GM18507 (cell line): ENCODE results near the gene PRRT4.

Experiments used
- DNase-seq: peaks from one replicate; pipeline ENCODE4 v3.0.0; 2011; ENCODE audit warnings: low read depth; ENCODE audit not compliant: insufficient read length; ENCODE audit errors: extremely low spot score
- FAIRE-seq: peaks from 2 replicates; lab custom pipeline; 2011; peaks lifted over from hg19 to GRCh38; lab: Jason Lieb, UNC

Gene PRRT4

GRCh38 chr7:128361411-128362379 is at the start of gene PRRT4:
TSS of gene PRRT4 (minus strand) at chr7:128361690.
- FAIRE-seq, result peak; percentile 12

GRCh38 chr7:128410451-128410753 is 48.9 kb upstream of the PRRT4 start:
- DNase-seq (no peak), FAIRE-seq (no peak)

More at GRCh38 chr7:128361411-128362379, at the start of gene PRRT4:
- no peak for DNase-seq

- peak; percentile 52 for FAIRE-seq
- DNase-seq, result peak; percentile 91
These were observed 48.3 kb upstream of the PRRT4 start, which contains the start of gene IMPDH1 for GRCh38 chr7:128409596-128410450. TSS of gene IMPDH1 (minus strand) at chr7:128409982. CDS start at chr7:128409901, 81 bp downstream.

DNA sequence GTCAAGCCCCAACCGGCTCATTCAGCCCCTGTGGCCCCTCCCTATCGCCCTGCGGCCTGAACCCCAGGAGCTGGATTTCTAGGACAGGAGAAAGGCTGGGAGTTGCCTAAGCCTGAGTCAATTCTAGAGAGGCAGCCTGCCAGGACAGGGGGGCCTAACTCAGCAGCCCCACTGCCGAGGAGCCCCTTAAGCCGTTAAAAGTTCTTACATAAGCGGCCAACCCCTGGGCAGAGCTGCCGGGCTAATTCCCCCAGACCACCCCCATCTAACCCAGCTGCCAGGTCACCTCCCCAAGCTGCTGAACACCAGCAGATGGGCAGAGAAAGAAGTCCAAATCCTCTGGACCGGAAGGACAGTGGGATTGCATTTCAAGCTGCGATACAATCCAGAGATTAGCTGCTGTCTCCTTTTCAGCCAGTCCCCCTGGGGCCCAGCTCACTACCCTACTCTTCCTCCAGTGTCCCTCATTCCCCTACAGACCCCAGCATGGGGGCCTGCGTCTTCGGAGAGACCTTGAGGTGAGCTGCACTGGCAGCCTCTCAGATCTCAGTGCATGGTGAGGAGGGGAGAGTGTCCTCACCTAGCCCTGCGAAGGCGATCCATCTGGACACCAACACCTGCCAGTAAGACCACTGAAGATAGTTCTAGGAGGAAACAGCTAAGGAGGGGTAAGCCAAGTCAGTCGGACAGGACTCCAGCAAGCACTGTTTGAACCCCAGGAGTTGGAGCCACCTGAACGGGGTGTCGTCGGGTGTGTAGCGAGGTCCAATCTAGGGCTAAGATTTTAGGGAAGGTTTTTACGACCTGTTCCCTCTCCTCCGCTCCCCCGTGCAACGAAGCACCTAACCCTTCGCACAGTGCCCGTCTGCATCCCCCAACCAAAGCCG is 47.5 kb upstream of the PRRT4 start:
- FAIRE-seq (peak; percentile 12), DNase-seq (no peak)

GRCh38 chr7:128407751-128408708 is 46.5 kb upstream of the PRRT4 start:
- no peak for DNase-seq
- no peak for FAIRE-seq

- DNase-seq, result no peak
- no peak for FAIRE-seq
These were observed 45.7 kb upstream of the PRRT4 start for GRCh38 chr7:128407233-128407589.

DNA sequence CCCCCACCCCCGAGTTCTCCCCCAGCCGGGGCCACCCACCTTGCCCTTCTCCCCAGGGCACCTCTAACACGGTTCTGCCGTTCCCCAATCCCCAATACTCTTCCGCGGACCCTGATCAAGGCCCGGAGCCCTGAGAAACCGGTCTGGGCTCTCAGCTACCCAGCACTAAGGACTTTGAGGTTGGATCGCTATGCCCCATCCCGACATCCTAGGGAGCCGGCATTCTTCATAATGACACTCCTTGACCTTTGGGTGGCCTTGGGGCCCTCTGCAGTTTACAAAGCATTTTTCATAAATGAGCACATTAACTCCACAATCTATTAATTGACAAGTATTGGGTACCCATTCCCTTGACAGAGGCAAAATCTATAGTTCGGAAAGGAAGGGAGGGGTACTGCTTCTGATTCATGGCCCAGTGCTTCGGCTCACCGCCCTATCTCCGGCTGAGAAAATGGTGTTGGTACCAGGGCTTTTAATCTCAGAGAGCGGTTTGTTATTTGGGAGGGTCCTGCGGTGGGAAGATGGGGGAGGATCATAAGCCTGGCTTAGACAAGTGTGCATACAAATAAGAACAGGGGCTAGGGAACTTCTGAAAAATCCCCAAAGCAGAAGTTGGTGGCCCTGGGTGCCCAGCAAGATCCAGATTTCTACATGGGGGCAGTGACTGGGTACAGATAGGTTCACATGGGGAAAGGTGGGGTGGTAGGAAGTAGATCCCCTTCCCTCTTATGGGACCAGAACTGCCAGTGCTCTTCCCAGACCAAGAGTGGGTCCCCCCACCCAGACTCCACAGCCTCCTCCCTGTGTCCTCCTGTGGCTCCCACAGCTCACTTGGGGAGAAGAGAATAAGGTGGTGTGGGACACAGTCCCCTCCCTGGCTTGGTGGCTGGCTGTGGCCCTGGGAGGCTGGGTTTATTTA is 45.1 kb upstream of the PRRT4 start:
- no peak for DNase-seq
- FAIRE-seq, result no peak

GRCh38 chr7:128405471-128406313 is 44.2 kb upstream of the PRRT4 start:
- FAIRE-seq, result no peak

DNA sequence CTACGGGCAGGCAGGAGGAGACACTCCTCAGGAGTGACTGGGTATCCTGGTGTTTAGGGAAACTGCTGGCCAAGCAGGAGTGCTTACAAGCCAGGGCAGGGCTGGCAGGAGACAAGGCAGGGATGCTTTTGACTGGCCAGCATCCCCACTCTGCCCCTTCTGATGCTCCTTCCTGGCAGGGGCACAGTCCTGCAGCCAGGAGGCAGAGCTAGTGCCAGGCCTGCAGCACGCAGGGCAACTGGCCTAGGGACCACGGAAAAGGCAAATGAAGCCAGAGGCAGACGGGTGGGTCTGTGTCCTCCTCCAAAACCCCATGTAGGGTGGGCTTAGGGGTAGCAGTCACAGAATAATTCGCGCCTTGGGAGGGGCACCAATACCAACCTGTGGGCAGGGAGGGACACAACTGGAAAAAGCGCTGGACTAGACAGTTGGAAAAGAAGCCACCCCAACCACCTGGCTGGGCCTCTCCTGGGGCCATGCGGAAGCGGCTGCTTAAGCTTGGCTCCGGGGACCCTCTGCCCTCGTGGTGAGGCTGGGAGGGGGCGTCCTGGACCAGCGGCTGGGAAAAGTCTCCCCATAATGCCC is 43.5 kb upstream of the PRRT4 start:
- DNase-seq (no peak), FAIRE-seq (no peak)

More at GRCh38 chr7:128405471-128406313, 44.2 kb upstream of the PRRT4 start:
- DNase-seq, result peak; percentile 65

- DNase-seq, result no peak
- FAIRE-seq, result no peak
These were observed 42.7 kb upstream of the PRRT4 start for GRCh38 chr7:128404143-128404681.

- FAIRE-seq (no peak), DNase-seq (no peak)
These were observed 42.2 kb upstream of the PRRT4 start for GRCh38 chr7:128403676-128404075.

DNA sequence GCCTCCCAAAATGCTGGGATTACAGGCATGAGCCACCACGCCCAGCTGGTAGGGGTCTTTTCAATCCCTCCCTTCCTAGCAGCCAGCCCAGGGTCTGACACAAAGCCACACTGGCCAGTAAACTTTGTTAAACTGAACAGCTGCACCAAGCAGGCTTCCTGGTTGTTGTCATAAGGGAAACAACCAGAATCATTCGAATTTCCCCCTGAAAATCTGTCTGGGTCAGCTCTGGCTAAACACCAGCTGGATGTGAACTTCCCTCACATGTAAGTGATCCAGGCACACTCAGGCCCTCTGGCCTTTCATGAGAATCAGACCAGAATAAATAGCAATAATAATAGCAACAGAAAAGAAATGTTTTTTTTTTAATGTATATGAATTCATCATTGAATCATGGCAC is 40.9 kb upstream of the PRRT4 start:
- no peak for DNase-seq
- no peak for FAIRE-seq

DNA sequence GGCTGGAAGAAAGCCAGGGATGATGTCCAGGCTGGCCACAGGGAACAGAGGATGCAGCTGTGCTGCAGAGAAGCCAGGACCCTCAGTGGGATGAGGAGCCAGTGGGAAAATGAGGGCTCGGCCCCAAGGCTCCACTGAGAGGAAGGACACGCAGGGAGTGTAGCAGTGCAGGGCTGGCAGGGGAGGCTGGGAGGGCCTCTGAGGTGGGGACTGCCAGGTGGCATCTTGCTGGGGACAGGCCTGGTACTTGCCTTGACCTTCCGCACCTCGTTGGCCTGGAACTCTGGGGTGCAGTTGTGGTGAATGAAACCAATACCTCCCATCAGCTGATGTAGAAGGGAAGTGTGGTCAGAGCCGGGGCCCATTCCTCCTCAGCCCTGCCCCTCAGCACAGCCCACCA is 39.1 kb upstream of the PRRT4 start:
- no peak for DNase-seq
- FAIRE-seq, result no peak

DNA sequence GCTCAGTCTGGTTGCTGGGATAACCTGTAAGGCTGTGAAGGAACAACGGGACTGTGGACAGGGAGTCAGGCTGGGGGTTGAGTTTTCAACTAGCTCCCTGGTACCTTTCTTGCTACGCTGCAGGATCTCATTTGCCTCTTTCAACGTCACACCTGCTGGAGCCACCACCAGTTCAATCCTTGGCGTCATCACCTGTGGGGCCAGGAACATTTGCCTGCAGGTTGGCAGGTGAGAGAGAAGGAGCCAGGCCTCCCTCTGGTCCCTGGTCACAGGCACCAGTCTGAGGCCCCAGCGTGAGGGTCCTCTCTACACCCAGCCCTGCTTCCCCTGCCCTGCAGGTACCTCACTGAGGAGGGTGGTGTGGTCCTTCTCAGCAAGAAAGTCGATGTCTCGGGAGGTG is 38.5 kb upstream of the PRRT4 start:
- FAIRE-seq (no peak), DNase-seq (no peak)

DNA sequence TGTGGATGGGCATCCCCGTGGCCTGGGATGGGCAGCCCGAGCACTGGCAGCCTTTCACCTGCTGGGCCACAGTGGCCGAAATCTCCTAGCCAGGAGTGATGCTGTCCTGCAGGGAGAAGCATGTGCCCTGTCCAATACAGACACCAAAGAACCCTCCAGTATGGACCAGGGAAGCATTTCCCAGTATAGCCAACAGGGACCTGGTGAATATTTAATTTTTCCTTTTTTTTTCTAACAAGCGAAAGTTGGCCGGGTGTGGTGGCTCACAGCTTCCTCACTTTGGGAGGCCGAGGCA is 37.3 kb upstream of the PRRT4 start:
- FAIRE-seq, result no peak
- no peak for DNase-seq
